Stomach smooth muscle (tissue), 2 donors: ENCODE results near the gene MDP1.

Experiments used
- H3K27ac ChIP-seq: one replicate; pipeline ENCODE4 v1.7.0; 2013; ENCODE audit warnings: mild to moderate bottlenecking, low read length, inconsistent platforms
- H3K27me3 ChIP-seq, 2 donors: one replicate each; pipeline ENCODE4 v1.7.0; 2013; ENCODE audit warnings: low read length in 2 of 2; ENCODE audit not compliant: insufficient read depth in 2 of 2, control insufficient read depth in 1 of 2
- H3K36me3 ChIP-seq, 2 donors: one replicate each; pipeline ENCODE4 v1.7.0; 2013; ENCODE audit warnings: low read length in 2 of 2; ENCODE audit not compliant: control insufficient read depth in 2 of 2, insufficient read depth in 2 of 2
- H3K4me1 ChIP-seq: one replicate; pipeline ENCODE4 v1.7.0; 2013; ENCODE audit warnings: low read length; ENCODE audit not compliant: control insufficient read depth, insufficient read depth
- H3K4me3 ChIP-seq, 2 donors: one replicate each; pipeline ENCODE4 v1.7.0; 2013; ENCODE audit warnings: low read length in 2 of 2
- H3K9ac ChIP-seq, 2 donors: one replicate each; pipeline ENCODE4 v1.7.0; 2013; ENCODE audit warnings: low read length in 2 of 2, mild to moderate bottlenecking in 1 of 2
- H3K9me3 ChIP-seq, 2 donors: one replicate each; pipeline ENCODE4 v1.7.0; 2013; ENCODE audit warnings: low read length in 2 of 2; ENCODE audit not compliant: control insufficient read depth in 2 of 2
- donor health status: healthy.
- donor health status: Pancreatic carcinoma.

Gene MDP1

GRCh38 chr14:24195186-24196070 lies 20.4 kb downstream of the MDP1 start, which contains the start of gene TM9SF1:
TSS of gene TM9SF1 (minus strand) at chr14:24195441. CDS start at chr14:24195019, 422 bp downstream.
- Histone ChIP-seq H3K4me1 (peaks cover 30% of the 10 kb centered on the region), H3K9ac (peak within 1 kb of the TSS; percentile 96 to 99)

GRCh38 chr14:24194873-24195185 lies 21.0 kb downstream of the MDP1 start:
- Histone ChIP-seq H3K36me3 (peaks cover 10 to 19% of the 10 kb centered on the region in 2 donors), H3K27me3 (no peaks in the 10 kb centered on the region), H3K4me1 (peaks cover 30% of the 10 kb centered on the region), H3K9ac (peak overlapping the region; percentile 96 to 99), H3K4me3 (peak overlapping the region; percentile 96 to 99), H3K9me3 (no peaks in the 10 kb centered on the region), H3K27ac (peak overlapping the region; percentile 96)

More at GRCh38 chr14:24195186-24196070, 20.4 kb downstream of the MDP1 start, which contains the start of gene TM9SF1:
- peak within 1 kb of the TSS; percentile 96 to 99 for H3K4me3 ChIP-seq
- peak within 1 kb of the TSS; percentile 96 for H3K27ac ChIP-seq
- H3K9me3 ChIP-seq: no peaks in the 10 kb centered on the region
- peaks cover 10 to 16% of the 10 kb centered on the region in 2 donors for H3K36me3 ChIP-seq
- no peaks in the 10 kb centered on the region for H3K27me3 ChIP-seq

GRCh38 chr14:24194186-24194872 lies 21.5 kb downstream of the MDP1 start:
- Histone ChIP-seq H3K4me1 (peaks cover 30% of the 10 kb centered on the region), H3K9ac (peak overlapping the region; percentile 96 to 99), H3K4me3 (peak overlapping the region; percentile 96 to 99), H3K9me3 (no peaks in the 10 kb centered on the region), H3K36me3 (peaks cover 10 to 19% of the 10 kb centered on the region in 2 donors), H3K27ac (peak overlapping the region; percentile 96), H3K27me3 (no peaks in the 10 kb centered on the region)

DNA sequence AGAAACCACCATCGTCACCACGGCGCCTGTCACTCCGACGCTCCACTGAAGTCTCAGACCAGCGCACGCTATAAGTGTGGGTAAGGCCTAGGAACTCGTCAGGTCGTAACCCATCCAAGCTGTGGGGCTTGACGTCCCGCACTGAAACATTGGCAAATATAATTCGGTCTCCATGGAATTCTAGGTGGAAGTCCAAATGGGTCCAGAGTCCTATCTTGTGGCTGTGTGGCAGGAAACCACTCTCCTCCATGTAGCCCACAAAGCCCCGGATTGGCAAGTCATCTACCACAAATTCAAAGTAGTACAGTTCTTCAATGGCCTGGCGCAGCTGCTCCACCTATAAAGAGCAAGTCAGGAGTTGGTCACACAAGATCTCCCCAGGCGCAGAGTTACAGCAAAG lies 22.9 kb downstream of the MDP1 start:
- peaks cover 6 to 19% of the 10 kb centered on the region in 2 donors for H3K36me3 ChIP-seq
- H3K27me3 ChIP-seq: no peaks in the 10 kb centered on the region
- peaks cover 38% of the 10 kb centered on the region for H3K4me1 ChIP-seq
- no peaks in the 10 kb centered on the region for H3K9me3 ChIP-seq
- no peak overlapping the region for H3K9ac ChIP-seq
- no peak overlapping the region for H3K27ac ChIP-seq
- H3K4me3 ChIP-seq: no peak overlapping the region

- Histone ChIP-seq H3K4me3 (no peak overlapping the region), H3K36me3 (peaks cover 24 to 36% of the 10 kb centered on the region in 2 donors), H3K27ac (no peak overlapping the region), H3K4me1 (peaks cover 32% of the 10 kb centered on the region), H3K27me3 (no peaks in the 10 kb centered on the region), H3K9me3 (no peaks in the 10 kb centered on the region), H3K9ac (no peak overlapping the region)
Observed at GRCh38 chr14:24190416-24190815, 25.4 kb downstream of the MDP1 start.

- Histone ChIP-seq H3K4me3 (no peak overlapping the region), H3K9me3 (no peaks in the 10 kb centered on the region), H3K36me3 (peaks cover 34 to 44% of the 10 kb centered on the region in 2 donors), H3K4me1 (peaks cover 24% of the 10 kb centered on the region), H3K27ac (no peak overlapping the region), H3K9ac (no peak overlapping the region), H3K27me3 (no peaks in the 10 kb centered on the region)
Observed at GRCh38 chr14:24189460-24189859, 26.4 kb downstream of the MDP1 start.

DNA sequence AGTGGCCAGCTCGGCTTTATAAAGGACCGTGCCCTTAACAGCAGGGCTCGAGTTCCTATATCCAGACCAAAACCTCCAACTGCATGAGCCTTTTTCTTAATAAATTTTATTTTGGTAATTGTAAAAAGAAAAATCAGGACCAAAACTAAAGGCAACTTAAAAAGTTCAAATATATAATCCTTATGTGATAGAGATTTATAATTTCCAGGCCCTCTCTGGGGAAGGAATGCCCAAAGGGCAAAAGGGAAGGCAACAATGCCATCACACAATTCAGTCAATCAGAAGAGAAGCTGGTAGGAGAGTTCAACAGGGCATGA lies 26.8 kb downstream of the MDP1 start:
- H3K36me3 ChIP-seq: peaks cover 37 to 47% of the 10 kb centered on the region in 2 donors
- H3K9ac ChIP-seq: no peak overlapping the region
- no peaks in the 10 kb centered on the region for H3K9me3 ChIP-seq
- peaks cover 19% of the 10 kb centered on the region for H3K4me1 ChIP-seq
- peak overlapping the region; percentile 46 for H3K27ac ChIP-seq
- no peaks in the 10 kb centered on the region for H3K27me3 ChIP-seq
- peak overlapping the region; percentile 54 to 82 for H3K4me3 ChIP-seq

DNA sequence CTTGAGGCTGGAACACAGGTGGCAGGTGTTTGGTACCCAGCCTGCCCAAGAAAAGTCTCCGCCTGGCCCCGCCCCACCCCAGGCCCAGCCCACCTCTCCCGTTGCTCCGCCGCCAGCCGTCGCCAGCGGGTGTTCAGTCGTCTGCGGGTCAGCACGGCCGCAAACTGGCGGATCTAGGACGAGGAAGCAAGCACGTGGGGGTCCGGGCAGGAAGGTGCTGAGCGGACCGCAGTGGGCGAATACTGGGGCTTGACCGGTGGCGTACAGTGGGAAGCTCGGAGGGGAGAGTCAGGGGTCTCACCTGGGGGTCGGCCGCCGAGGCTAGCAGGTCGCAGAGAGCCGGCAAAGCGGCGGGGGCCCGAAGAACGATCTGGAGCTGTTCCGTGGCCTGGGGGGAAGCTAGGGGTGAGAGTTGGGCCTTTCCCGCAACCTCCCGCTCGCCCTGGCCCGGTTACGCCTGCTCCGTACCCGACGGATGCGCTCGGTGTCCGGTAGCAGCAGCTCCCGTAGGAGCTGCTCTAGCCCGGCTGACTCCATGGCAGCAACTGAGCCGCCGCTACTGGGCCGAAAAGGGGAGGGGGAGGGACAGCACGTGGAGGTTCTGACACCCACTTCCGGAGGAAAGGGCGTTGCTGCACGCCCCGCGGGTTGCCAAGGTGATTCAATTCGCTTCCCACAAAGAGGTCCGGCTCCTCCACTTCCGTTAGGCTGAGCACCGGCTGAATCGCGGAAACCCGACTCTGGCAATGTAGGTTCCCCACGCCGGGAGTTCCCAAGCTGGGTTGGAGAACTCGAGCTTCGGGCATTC lies 27.4 kb downstream of the MDP1 start, which contains the start of gene IPO4:
TSS of gene IPO4 (minus strand) at position 566 of the 808 bp plus-strand sequence. CDS start at position 537, 29 bp downstream.
- Histone ChIP-seq H3K9me3 (no peaks in the 10 kb centered on the region), H3K36me3 (peaks cover 39 to 51% of the 10 kb centered on the region in 2 donors), H3K4me3 (peak within 1 kb of the TSS; percentile 54 to 82), H3K9ac (peak within 1 kb of the TSS; percentile 61 to 80), H3K27ac (peak within 1 kb of the TSS; percentile 66), H3K27me3 (no peaks in the 10 kb centered on the region), H3K4me1 (peaks cover 19% of the 10 kb centered on the region)

DNA sequence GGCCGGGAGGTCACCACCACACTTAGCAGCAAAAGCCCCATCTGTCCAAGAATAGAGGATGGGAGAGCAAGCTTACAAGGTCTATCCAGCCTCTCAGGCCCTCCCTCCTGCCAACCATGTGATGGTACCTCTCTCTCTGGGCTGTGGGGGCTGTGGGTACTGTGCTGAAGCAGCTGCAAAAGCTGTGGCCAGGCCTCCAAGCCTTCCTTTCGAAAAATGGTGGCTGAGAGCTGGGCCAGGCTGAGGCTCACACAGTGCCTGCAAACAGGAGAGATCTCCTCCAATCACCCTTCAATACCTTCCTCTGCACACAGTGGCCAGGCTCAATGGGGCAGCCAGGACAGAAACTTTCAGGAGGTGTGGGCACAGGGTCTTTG lies 28.3 kb downstream of the MDP1 start:
- Histone ChIP-seq H3K9ac (peak overlapping the region; percentile 61 to 80), H3K27me3 (no peaks in the 10 kb centered on the region), H3K9me3 (no peaks in the 10 kb centered on the region), H3K4me3 (peak overlapping the region; percentile 54 to 82), H3K36me3 (peaks cover 37 to 51% of the 10 kb centered on the region in 2 donors), H3K27ac (peak overlapping the region; percentile 66), H3K4me1 (peaks cover 17% of the 10 kb centered on the region)

GRCh38 chr14:24186831-24187538 lies 28.9 kb downstream of the MDP1 start:
- H3K27ac ChIP-seq: no peak overlapping the region
- peaks cover 14% of the 10 kb centered on the region for H3K4me1 ChIP-seq
- no peaks in the 10 kb centered on the region for H3K27me3 ChIP-seq
- peak overlapping the region; percentile 25 to 29 for H3K9ac ChIP-seq
- peaks cover 40 to 52% of the 10 kb centered on the region in 2 donors for H3K36me3 ChIP-seq
- no peak overlapping the region for H3K4me3 ChIP-seq
- no peaks in the 10 kb centered on the region for H3K9me3 ChIP-seq
